Stimulated activated effector memory CD8-positive, alpha-beta T cell treated with anti-CD3 and anti-CD28 coated beads, Interleukin-12 subunit alpha, Interleukin-12 subunit beta, amount 100 ng/mL, for 72 hours (primary cell): ENCODE data around the gene ALOX15B.

Experiments used
- ATAC-seq: fragments of 150-1000 bp; cut with Tn5 transposase; 2 replicates; pipeline ENCODE4 v1.10.0; 2021
- DNase-seq, 2 donors: peaks; one replicate each; pipeline ENCODE4 v3.0.0; 2021 to 2022; ENCODE audit warnings: low spot score in 2 of 2
- H3K27ac Mint-ChIP-seq: one replicate; pipeline ENCODE4 v1.8.0; 2022; ENCODE audit warnings: mild to moderate bottlenecking, mixed read lengths
- H3K36me3 Mint-ChIP-seq: one replicate; pipeline ENCODE4 v1.8.0; 2022; ENCODE audit warnings: mild to moderate bottlenecking, mixed read lengths
- H3K4me1 Mint-ChIP-seq: one replicate; pipeline ENCODE4 v1.8.0; 2022; ENCODE audit warnings: mixed read lengths
- H3K4me3 Mint-ChIP-seq: one replicate; pipeline ENCODE4 v1.8.0; 2022; ENCODE audit warnings: mild to moderate bottlenecking, mixed read lengths
- H3K9me3 Mint-ChIP-seq: one replicate; pipeline ENCODE4 v1.8.0; 2022; ENCODE audit warnings: mixed read lengths

The ALOX15B gene

GRCh38 chr17:8044819-8045810 is 6.3 kb downstream of the ALOX15B start:
- H3K4me1 Mint-ChIP-seq: no peaks in the 10 kb centered on the region
- H3K4me3 Mint-ChIP-seq: no peak overlapping the region
- no peak for DNase-seq
- H3K27ac Mint-ChIP-seq: no peak overlapping the region
- no peak for ATAC-seq
- H3K36me3 Mint-ChIP-seq: no peaks in the 10 kb centered on the region
- no peaks in the 10 kb centered on the region for H3K9me3 Mint-ChIP-seq

- no peaks in the 10 kb centered on the region for H3K4me1 Mint-ChIP-seq
- no peak for DNase-seq
- H3K4me3 Mint-ChIP-seq: no peak overlapping the region
- ATAC-seq: no peak
- no peaks in the 10 kb centered on the region for H3K36me3 Mint-ChIP-seq
- H3K27ac Mint-ChIP-seq: no peak overlapping the region
- no peaks in the 10 kb centered on the region for H3K9me3 Mint-ChIP-seq
These were observed 7.6 kb downstream of the ALOX15B start for GRCh38 chr17:8046306-8046928.

- DNase-seq: no peak
- H3K4me1 Mint-ChIP-seq: no peaks in the 10 kb centered on the region
- no peaks in the 10 kb centered on the region for H3K36me3 Mint-ChIP-seq
- no peak overlapping the region for H3K27ac Mint-ChIP-seq
- H3K9me3 Mint-ChIP-seq: no peaks in the 10 kb centered on the region
- ATAC-seq: no peak
- no peak overlapping the region for H3K4me3 Mint-ChIP-seq
These were observed 8.3 kb downstream of the ALOX15B start for GRCh38 chr17:8046929-8047768.

GRCh38 chr17:8047769-8048110 is 8.9 kb downstream of the ALOX15B start:
- H3K9me3 Mint-ChIP-seq: no peaks in the 10 kb centered on the region
- H3K36me3 Mint-ChIP-seq: no peaks in the 10 kb centered on the region
- H3K27ac Mint-ChIP-seq: no peak overlapping the region
- ATAC-seq (no peak), DNase-seq (no peak)
- H3K4me1 Mint-ChIP-seq: no peaks in the 10 kb centered on the region
- H3K4me3 Mint-ChIP-seq: no peak overlapping the region

- DNase-seq (no peak), ATAC-seq (no peak)
- Mint-ChIP-seq H3K9me3 (no peaks in the 10 kb centered on the region), H3K4me1 (no peaks in the 10 kb centered on the region), H3K27ac (no peak overlapping the region), H3K36me3 (no peaks in the 10 kb centered on the region), H3K4me3 (no peak overlapping the region)
These were observed 9.4 kb downstream of the ALOX15B start for GRCh38 chr17:8048236-8048635.

- no peak overlapping the region for H3K27ac Mint-ChIP-seq
- no peak for DNase-seq
- H3K9me3 Mint-ChIP-seq: no peaks in the 10 kb centered on the region
- no peak for ATAC-seq
- no peaks in the 10 kb centered on the region for H3K36me3 Mint-ChIP-seq
- H3K4me1 Mint-ChIP-seq: no peaks in the 10 kb centered on the region
- H3K4me3 Mint-ChIP-seq: no peak overlapping the region
These were observed 9.9 kb downstream of the ALOX15B start for GRCh38 chr17:8048736-8049135.

GRCh38 chr17:8051831-8052230 is 13.0 kb downstream of the ALOX15B start:
- Mint-ChIP-seq H3K36me3 (no peaks in the 10 kb centered on the region), H3K27ac (no peak overlapping the region), H3K4me1 (peaks cover 13% of the 10 kb centered on the region), H3K4me3 (no peak overlapping the region), H3K9me3 (no peaks in the 10 kb centered on the region)
- DNase-seq (no peak), ATAC-seq (no peak)

- H3K9me3 Mint-ChIP-seq: no peaks in the 10 kb centered on the region
- H3K27ac Mint-ChIP-seq: no peak overlapping the region
- peaks cover 21% of the 10 kb centered on the region for H3K4me1 Mint-ChIP-seq
- no peaks in the 10 kb centered on the region for H3K36me3 Mint-ChIP-seq
- no peak overlapping the region for H3K4me3 Mint-ChIP-seq
- ATAC-seq (no peak), DNase-seq (no peak)
These were observed 13.7 kb downstream of the ALOX15B start for GRCh38 chr17:8052256-8053252.

- H3K27ac Mint-ChIP-seq: no peak overlapping the region
- H3K4me3 Mint-ChIP-seq: no peak overlapping the region
- no peaks in the 10 kb centered on the region for H3K36me3 Mint-ChIP-seq
- H3K4me1 Mint-ChIP-seq: peaks cover 21% of the 10 kb centered on the region
- DNase-seq (no peak), ATAC-seq (no peak)
- H3K9me3 Mint-ChIP-seq: no peaks in the 10 kb centered on the region
These were observed 14.7 kb downstream of the ALOX15B start for GRCh38 chr17:8053600-8053999.

GRCh38 chr17:8055851-8056231 is 17.0 kb downstream of the ALOX15B start:
- no peak overlapping the region for H3K4me3 Mint-ChIP-seq
- no peak overlapping the region for H3K27ac Mint-ChIP-seq

GRCh38 chr17:8056232-8056975 is 17.5 kb downstream of the ALOX15B start:
- peaks cover 21% of the 10 kb centered on the region for H3K4me1 Mint-ChIP-seq
- H3K36me3 Mint-ChIP-seq: no peaks in the 10 kb centered on the region
- H3K27ac Mint-ChIP-seq: no peak overlapping the region
- ATAC-seq: peak; percentile 93
- no peak overlapping the region for H3K4me3 Mint-ChIP-seq
- peak; percentile 31 to 77 for DNase-seq
- H3K9me3 Mint-ChIP-seq: no peaks in the 10 kb centered on the region

More at GRCh38 chr17:8055851-8056231, 17.0 kb downstream of the ALOX15B start:
- DNase-seq (no peak), ATAC-seq (no peak)
- Mint-ChIP-seq H3K36me3 (no peaks in the 10 kb centered on the region), H3K4me1 (peaks cover 21% of the 10 kb centered on the region), H3K9me3 (no peaks in the 10 kb centered on the region)

- Mint-ChIP-seq H3K27ac (no peak overlapping the region), H3K36me3 (no peaks in the 10 kb centered on the region), H3K4me3 (no peak overlapping the region), H3K9me3 (no peaks in the 10 kb centered on the region), H3K4me1 (peaks cover 21% of the 10 kb centered on the region)
- no peak for ATAC-seq
- no peak for DNase-seq
These were observed 18.2 kb downstream of the ALOX15B start for GRCh38 chr17:8056976-8057625.

GRCh38 chr17:8057691-8058114 is 18.8 kb downstream of the ALOX15B start:
- H3K4me3 Mint-ChIP-seq: no peak overlapping the region
- H3K9me3 Mint-ChIP-seq: no peaks in the 10 kb centered on the region
- no peaks in the 10 kb centered on the region for H3K36me3 Mint-ChIP-seq
- peaks cover 21% of the 10 kb centered on the region for H3K4me1 Mint-ChIP-seq
- peak; percentile 38 to 62 for DNase-seq
- no peak overlapping the region for H3K27ac Mint-ChIP-seq
- ATAC-seq: peak; percentile 75
